ENCODE data around the gene PTPRG.
"Not testable (repeated sequence)": the region's sequence is repeated elsewhere in the genome, so short reads cannot be mapped to it uniquely, and the experiment has no call there.

PTPRG gene

GRCh38 chr3:61532739-61533500 is 28.5 kb upstream of the PTPRG start:
- Histone ChIP-seq H3K36me3 (ENCODE audit: control insufficient read depth, insufficient read depth, low read length) (no peaks in the 10 kb centered on the region), H3K4me3 (ENCODE audit: insufficient read depth, low read depth, low read length, poor library complexity, severe bottlenecking) (no peak overlapping the region), H3K27me3 (replicated peaks; ENCODE audit: control insufficient read depth, insufficient read depth, low read length, poor library complexity, severe bottlenecking) (no peaks in the 10 kb centered on the region), H3K4me1 (ENCODE audit: control insufficient read depth, insufficient read depth, low read length, poor library complexity, severe bottlenecking) (no peaks in the 10 kb centered on the region), H3K27ac (ENCODE audit: insufficient read depth, low read length, poor library complexity, severe bottlenecking) (no peak overlapping the region), H3K9me3 (ENCODE audit: control insufficient read depth, low read length) (no peaks in the 10 kb centered on the region)
- DNase-seq: no peak

- DNase-seq: no peak
- Histone ChIP-seq H3K9me3 (ENCODE audit: control insufficient read depth, low read length) (no peaks in the 10 kb centered on the region), H3K27me3 (replicated peaks; ENCODE audit: control insufficient read depth, insufficient read depth, low read length, poor library complexity, severe bottlenecking) (no peaks in the 10 kb centered on the region), H3K36me3 (ENCODE audit: control insufficient read depth, insufficient read depth, low read length) (no peaks in the 10 kb centered on the region), H3K27ac (ENCODE audit: insufficient read depth, low read length, poor library complexity, severe bottlenecking) (no peak overlapping the region), H3K4me1 (ENCODE audit: control insufficient read depth, insufficient read depth, low read length, poor library complexity, severe bottlenecking) (no peaks in the 10 kb centered on the region), H3K4me3 (ENCODE audit: insufficient read depth, low read depth, low read length, poor library complexity, severe bottlenecking) (no peak overlapping the region)
Observed at GRCh38 chr3:61535826-61536225, 25.5 kb upstream of the PTPRG start.

DNA sequence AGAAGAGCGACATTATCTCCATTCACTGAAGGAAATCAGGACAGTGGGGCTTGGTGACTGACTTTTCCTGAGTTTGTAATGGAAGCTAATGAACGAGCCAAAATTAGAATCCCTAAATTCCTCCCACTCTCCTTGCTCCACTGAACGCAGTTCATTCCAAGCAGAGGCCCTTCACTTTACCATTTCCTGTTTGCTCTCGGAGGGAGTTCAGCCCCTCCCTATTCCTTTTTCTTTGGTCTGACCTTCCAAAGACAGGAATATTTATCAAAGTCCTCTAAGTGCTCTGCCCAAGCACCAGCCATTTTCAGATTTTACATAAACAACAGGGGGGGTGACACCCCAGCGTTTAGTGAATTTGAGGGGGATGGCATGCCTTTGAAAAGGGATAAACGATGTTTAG is 24.0 kb upstream of the PTPRG start:
- Histone ChIP-seq H3K36me3 (ENCODE audit: control insufficient read depth, insufficient read depth, low read length) (no peaks in the 10 kb centered on the region), H3K9me3 (ENCODE audit: control insufficient read depth, low read length) (no peaks in the 10 kb centered on the region), H3K4me3 (ENCODE audit: insufficient read depth, low read depth, low read length, poor library complexity, severe bottlenecking) (no peak overlapping the region), H3K4me1 (ENCODE audit: control insufficient read depth, insufficient read depth, low read length, poor library complexity, severe bottlenecking) (no peaks in the 10 kb centered on the region), H3K27me3 (replicated peaks; ENCODE audit: control insufficient read depth, insufficient read depth, low read length, poor library complexity, severe bottlenecking) (no peaks in the 10 kb centered on the region), H3K27ac (ENCODE audit: insufficient read depth, low read length, poor library complexity, severe bottlenecking) (no peak overlapping the region)
- DNase-seq: no peak

DNA sequence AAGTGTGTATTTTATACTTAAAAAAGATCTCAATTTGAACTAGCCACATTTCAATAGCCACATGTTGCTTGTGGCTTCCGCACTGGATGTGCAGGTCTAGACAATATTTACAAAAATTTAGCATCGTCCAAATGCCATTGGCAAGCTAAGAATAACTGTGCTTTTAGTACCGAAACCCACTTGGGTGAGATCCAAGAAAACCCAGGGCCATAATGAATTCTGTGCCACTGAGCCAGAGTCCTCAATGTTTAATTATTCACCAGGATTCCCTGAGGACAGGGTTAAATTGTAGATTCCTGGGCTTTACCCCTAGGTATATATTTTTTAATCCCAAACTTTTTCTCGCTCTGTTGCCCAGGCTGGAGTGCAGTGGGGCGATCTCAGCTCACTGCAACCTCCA is 22.9 kb upstream of the PTPRG start:
- no peak for DNase-seq
- no peak overlapping the region for H3K27ac ChIP-seq (ENCODE audit: insufficient read depth, low read length, poor library complexity, severe bottlenecking)

GRCh38 chr3:61541694-61542093 is 19.7 kb upstream of the PTPRG start:
- no peaks in the 10 kb centered on the region for H3K27me3 ChIP-seq (replicated peaks; ENCODE audit: control insufficient read depth, insufficient read depth, low read length, poor library complexity, severe bottlenecking)
- DNase-seq: no peak
- H3K27ac ChIP-seq (ENCODE audit: insufficient read depth, low read length, poor library complexity, severe bottlenecking): no peak overlapping the region
- H3K4me3 ChIP-seq (ENCODE audit: insufficient read depth, low read depth, low read length, poor library complexity, severe bottlenecking): no peak overlapping the region
- H3K4me1 ChIP-seq (ENCODE audit: control insufficient read depth, insufficient read depth, low read length, poor library complexity, severe bottlenecking): no peaks in the 10 kb centered on the region
- no peaks in the 10 kb centered on the region for H3K9me3 ChIP-seq (ENCODE audit: control insufficient read depth, low read length)
- H3K36me3 ChIP-seq (ENCODE audit: control insufficient read depth, insufficient read depth, low read length): no peaks in the 10 kb centered on the region

More for the DNA sequence above, 22.9 kb upstream of the PTPRG start:
- no peaks in the 10 kb centered on the region for H3K36me3 ChIP-seq (ENCODE audit: control insufficient read depth, insufficient read depth, low read length)
- H3K9me3 ChIP-seq (ENCODE audit: control insufficient read depth, low read length): no peaks in the 10 kb centered on the region
- no peaks in the 10 kb centered on the region for H3K27me3 ChIP-seq (replicated peaks; ENCODE audit: control insufficient read depth, insufficient read depth, low read length, poor library complexity, severe bottlenecking)
- no peak overlapping the region for H3K4me3 ChIP-seq (ENCODE audit: insufficient read depth, low read depth, low read length, poor library complexity, severe bottlenecking)
- H3K4me1 ChIP-seq (ENCODE audit: control insufficient read depth, insufficient read depth, low read length, poor library complexity, severe bottlenecking): no peaks in the 10 kb centered on the region

DNA sequence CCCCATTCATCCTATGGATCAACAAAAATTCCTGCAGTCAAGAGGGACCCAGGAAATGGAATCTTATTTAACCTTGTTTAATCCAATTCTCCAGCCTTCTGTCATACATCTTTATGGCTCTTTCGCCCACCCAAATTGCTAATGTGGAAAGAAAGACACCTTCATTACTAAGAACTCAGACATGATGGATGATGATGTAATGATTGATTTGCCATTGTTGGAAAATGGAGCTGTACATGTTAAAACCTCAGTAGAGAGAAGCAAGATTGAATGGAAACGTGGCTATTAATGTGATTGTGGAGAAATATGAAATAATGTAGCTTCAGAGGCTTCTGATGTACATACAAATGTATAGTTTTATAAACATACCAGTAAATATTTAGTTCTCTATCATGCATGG is 15.7 kb upstream of the PTPRG start:
- Histone ChIP-seq H3K27ac (ENCODE audit: insufficient read depth, low read length, poor library complexity, severe bottlenecking) (no peak overlapping the region), H3K27me3 (replicated peaks; ENCODE audit: control insufficient read depth, insufficient read depth, low read length, poor library complexity, severe bottlenecking) (no peaks in the 10 kb centered on the region), H3K4me3 (ENCODE audit: insufficient read depth, low read depth, low read length, poor library complexity, severe bottlenecking) (no peak overlapping the region), H3K36me3 (ENCODE audit: control insufficient read depth, insufficient read depth, low read length) (no peaks in the 10 kb centered on the region), H3K4me1 (ENCODE audit: control insufficient read depth, insufficient read depth, low read length, poor library complexity, severe bottlenecking) (no peaks in the 10 kb centered on the region), H3K9me3 (ENCODE audit: control insufficient read depth, low read length) (no peaks in the 10 kb centered on the region)
- no peak for DNase-seq

DNA sequence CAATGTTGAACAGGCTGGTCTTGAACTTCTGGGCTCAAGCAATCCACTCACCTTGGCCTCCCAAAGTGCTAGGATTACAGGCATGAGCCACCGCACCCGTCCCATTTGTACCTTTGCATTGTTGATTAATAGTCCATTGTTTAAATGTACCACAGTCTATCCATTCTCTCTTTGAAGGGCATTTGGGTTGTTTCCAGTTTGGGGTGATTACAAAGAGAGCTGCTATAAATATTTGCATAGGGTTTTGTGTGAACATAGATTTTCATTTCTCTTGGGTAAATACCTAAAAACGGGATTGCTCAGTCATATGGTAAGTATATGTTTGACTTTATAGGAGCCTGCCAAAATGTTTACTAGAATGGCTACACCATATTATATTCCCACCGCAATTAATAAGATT is 13.7 kb upstream of the PTPRG start:
- Histone ChIP-seq H3K27me3 (replicated peaks; ENCODE audit: control insufficient read depth, insufficient read depth, low read length, poor library complexity, severe bottlenecking) (no peaks in the 10 kb centered on the region), H3K9me3 (ENCODE audit: control insufficient read depth, low read length) (no peaks in the 10 kb centered on the region), H3K27ac (ENCODE audit: insufficient read depth, low read length, poor library complexity, severe bottlenecking) (no peak overlapping the region), H3K4me1 (ENCODE audit: control insufficient read depth, insufficient read depth, low read length, poor library complexity, severe bottlenecking) (no peaks in the 10 kb centered on the region), H3K4me3 (ENCODE audit: insufficient read depth, low read depth, low read length, poor library complexity, severe bottlenecking) (no peak overlapping the region), H3K36me3 (ENCODE audit: control insufficient read depth, insufficient read depth, low read length) (no peaks in the 10 kb centered on the region)
- no peak for DNase-seq

DNA sequence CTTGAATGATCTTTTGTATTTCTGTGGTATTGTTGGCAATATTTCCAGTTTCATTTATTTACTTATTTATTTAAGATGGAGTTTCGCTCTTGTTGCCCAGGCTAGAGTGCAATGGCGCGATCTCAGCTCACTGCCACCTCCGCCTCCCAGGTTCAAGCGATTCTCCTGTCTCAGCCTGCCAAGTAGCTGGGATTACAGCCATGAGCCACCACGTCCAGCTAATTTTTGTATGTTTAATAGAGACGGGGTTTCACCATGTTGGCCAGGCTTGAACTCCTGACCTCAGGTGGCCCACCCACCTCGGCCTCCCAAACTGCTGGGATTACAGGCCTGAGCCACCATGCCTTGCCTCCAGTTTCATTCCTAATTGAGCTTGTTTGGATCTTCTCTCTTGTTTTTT is 8.7 kb upstream of the PTPRG start:
- H3K36me3 ChIP-seq (ENCODE audit: control insufficient read depth, insufficient read depth, low read length); H3K9me3 ChIP-seq (ENCODE audit: control insufficient read depth, low read length); H3K27ac ChIP-seq (ENCODE audit: insufficient read depth, low read length, poor library complexity, severe bottlenecking); H3K4me3 ChIP-seq (ENCODE audit: insufficient read depth, low read depth, low read length, poor library complexity, severe bottlenecking); H3K27me3 ChIP-seq (replicated peaks; ENCODE audit: control insufficient read depth, insufficient read depth, low read length, poor library complexity, severe bottlenecking); DNase-seq; H3K4me1 ChIP-seq (ENCODE audit: control insufficient read depth, insufficient read depth, low read length, poor library complexity, severe bottlenecking): not testable (repeated sequence)

DNA sequence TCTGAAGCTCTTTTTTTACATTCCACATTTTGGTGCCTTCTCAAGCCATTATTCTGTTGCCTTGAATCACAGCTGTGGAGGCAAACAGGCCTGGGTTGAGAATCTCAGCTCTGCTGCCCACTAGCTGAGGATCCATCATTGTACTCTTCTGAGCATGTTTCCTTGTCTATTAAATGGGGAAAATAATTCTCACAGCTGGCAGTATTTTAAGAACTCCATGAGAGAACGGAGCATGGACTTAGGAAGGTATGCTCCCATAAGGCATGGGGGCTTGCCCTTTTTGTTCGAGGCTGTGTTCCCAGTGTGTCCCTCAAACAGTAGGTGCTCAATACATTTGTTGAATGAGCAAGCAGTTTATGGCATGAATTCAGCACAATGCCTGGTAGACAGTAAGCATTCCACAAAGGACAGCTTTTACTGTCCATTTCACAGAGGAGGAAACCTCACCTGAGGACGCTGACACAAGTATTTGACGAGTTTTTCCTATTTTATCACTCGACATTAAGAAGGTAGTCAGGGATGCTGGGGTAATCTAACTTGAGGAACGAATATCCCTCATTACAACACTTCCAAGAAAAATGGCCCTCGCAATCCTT is 2.1 kb upstream of the PTPRG start:
- no peak overlapping the region for H3K4me3 ChIP-seq (ENCODE audit: insufficient read depth, low read depth, low read length, poor library complexity, severe bottlenecking)
- no peak overlapping the region for H3K27ac ChIP-seq (ENCODE audit: insufficient read depth, low read length, poor library complexity, severe bottlenecking)
- no peaks in the 10 kb centered on the region for H3K4me1 ChIP-seq (ENCODE audit: control insufficient read depth, insufficient read depth, low read length, poor library complexity, severe bottlenecking)
- no peaks in the 10 kb centered on the region for H3K9me3 ChIP-seq (ENCODE audit: control insufficient read depth, low read length)
- peaks cover 2% of the 10 kb centered on the region for H3K27me3 ChIP-seq (replicated peaks; ENCODE audit: control insufficient read depth, insufficient read depth, low read length, poor library complexity, severe bottlenecking)
- H3K36me3 ChIP-seq (ENCODE audit: control insufficient read depth, insufficient read depth, low read length): no peaks in the 10 kb centered on the region
- no peak for DNase-seq

- H3K9me3 ChIP-seq (ENCODE audit: control insufficient read depth, low read length): no peaks in the 10 kb centered on the region
- H3K27me3 ChIP-seq (replicated peaks; ENCODE audit: control insufficient read depth, insufficient read depth, low read length, poor library complexity, severe bottlenecking): peaks cover 2% of the 10 kb centered on the region
- DNase-seq: no peak
- H3K4me3 ChIP-seq (ENCODE audit: insufficient read depth, low read depth, low read length, poor library complexity, severe bottlenecking): no peak overlapping the region
- no peak overlapping the region for H3K27ac ChIP-seq (ENCODE audit: insufficient read depth, low read length, poor library complexity, severe bottlenecking)
- no peaks in the 10 kb centered on the region for H3K36me3 ChIP-seq (ENCODE audit: control insufficient read depth, insufficient read depth, low read length)
- no peaks in the 10 kb centered on the region for H3K4me1 ChIP-seq (ENCODE audit: control insufficient read depth, insufficient read depth, low read length, poor library complexity, severe bottlenecking)
Observed at GRCh38 chr3:61560517-61561373, 626 bp upstream of the PTPRG start.
